Muscle layer of duodenum (tissue), 2 donors: ENCODE results near the gene NDNF.
A peak's percentile ranks its signal among the peaks of the same experiment; 100 is the strongest.

Experiments used
- H3K27ac ChIP-seq: one replicate; pipeline ENCODE4 v1.7.0; 2013; ENCODE audit warnings: mild to moderate bottlenecking, low read length
- H3K27me3 ChIP-seq: one replicate; pipeline ENCODE4 v1.7.0; 2013; ENCODE audit warnings: low read depth, mild to moderate bottlenecking, control low read depth, low read length
- H3K36me3 ChIP-seq, 2 donors: one replicate each; pipeline ENCODE4 v1.7.0; 2013; ENCODE audit warnings: low read length in 2 of 2, control low read depth in 1 of 2, mild to moderate bottlenecking in 1 of 2; ENCODE audit not compliant: insufficient read depth in 2 of 2, control insufficient read depth in 1 of 2
- H3K4me1 ChIP-seq, 2 donors: one replicate each; pipeline ENCODE4 v1.7.0; 2013; ENCODE audit warnings: low read length in 2 of 2, mild to moderate bottlenecking in 2 of 2, control low read depth in 1 of 2, moderate library complexity in 1 of 2; ENCODE audit not compliant: insufficient read depth in 2 of 2, control insufficient read depth in 1 of 2
- H3K4me3 ChIP-seq, 2 donors: one replicate each; pipeline ENCODE4 v1.7.0; 2013; ENCODE audit warnings: low read length in 2 of 2, low read depth in 1 of 2, mild to moderate bottlenecking in 1 of 2
- H3K9me3 ChIP-seq, 2 donors: one replicate each; pipeline ENCODE4 v1.7.0; 2013; ENCODE audit warnings: low read length in 2 of 2, control low read depth in 1 of 2, mild to moderate bottlenecking in 1 of 2; ENCODE audit not compliant: control insufficient read depth in 1 of 2
- donor health status: healthy.

NDNF gene

GRCh38 chr4:121094297-121094966, 22.1 kb upstream of the NDNF start:
- Histone ChIP-seq H3K4me1 (no peaks in the 10 kb centered on the region), H3K9me3 (no peaks in the 10 kb centered on the region), H3K27me3 (no peaks in the 10 kb centered on the region), H3K27ac (no peak overlapping the region), H3K36me3 (no peaks in the 10 kb centered on the region), H3K4me3 (no peak overlapping the region)

GRCh38 chr4:121093261-121093660, 20.9 kb upstream of the NDNF start:
- Histone ChIP-seq H3K4me1 (no peaks in the 10 kb centered on the region), H3K4me3 (no peak overlapping the region), H3K9me3 (no peaks in the 10 kb centered on the region), H3K36me3 (no peaks in the 10 kb centered on the region), H3K27me3 (no peaks in the 10 kb centered on the region), H3K27ac (no peak overlapping the region)

GRCh38 chr4:121091941-121092340, 19.6 kb upstream of the NDNF start:
- no peak overlapping the region for H3K4me3 ChIP-seq
- no peaks in the 10 kb centered on the region for H3K9me3 ChIP-seq
- H3K36me3 ChIP-seq = no peaks in the 10 kb centered on the region
- no peaks in the 10 kb centered on the region for H3K27me3 ChIP-seq
- H3K4me1 ChIP-seq = no peaks in the 10 kb centered on the region
- no peak overlapping the region for H3K27ac ChIP-seq

GRCh38 chr4:121088867-121089266, 16.5 kb upstream of the NDNF start:
- Histone ChIP-seq H3K27ac (no peak overlapping the region), H3K27me3 (no peaks in the 10 kb centered on the region), H3K4me1 (no peaks in the 10 kb centered on the region), H3K9me3 (peaks cover 0 to 3% of the 10 kb centered on the region in 2 donors), H3K36me3 (no peaks in the 10 kb centered on the region), H3K4me3 (no peak overlapping the region)

GRCh38 chr4:121079376-121079775, 7.0 kb upstream of the NDNF start:
- Histone ChIP-seq H3K4me1 (no peaks in the 10 kb centered on the region), H3K27ac (no peak overlapping the region), H3K36me3 (no peaks in the 10 kb centered on the region), H3K27me3 (no peaks in the 10 kb centered on the region), H3K9me3 (no peaks in the 10 kb centered on the region), H3K4me3 (no peak overlapping the region)

GRCh38 chr4:121077496-121077895, 5.2 kb upstream of the NDNF start:
- no peaks in the 10 kb centered on the region for H3K27me3 ChIP-seq
- no peak overlapping the region for H3K27ac ChIP-seq
- H3K4me1 ChIP-seq = no peaks in the 10 kb centered on the region
- no peaks in the 10 kb centered on the region for H3K36me3 ChIP-seq
- no peak overlapping the region for H3K4me3 ChIP-seq
- no peaks in the 10 kb centered on the region for H3K9me3 ChIP-seq

GRCh38 chr4:121076416-121076815, 4.1 kb upstream of the NDNF start:
- H3K4me3 ChIP-seq = no peak overlapping the region
- no peak overlapping the region for H3K27ac ChIP-seq
- H3K27me3 ChIP-seq = no peaks in the 10 kb centered on the region
- H3K36me3 ChIP-seq = no peaks in the 10 kb centered on the region
- no peaks in the 10 kb centered on the region for H3K9me3 ChIP-seq
- H3K4me1 ChIP-seq = no peaks in the 10 kb centered on the region

GRCh38 chr4:121073672-121074381, 1.5 kb upstream of the NDNF start:
- Histone ChIP-seq H3K36me3 (no peaks in the 10 kb centered on the region), H3K27ac (no peak overlapping the region), H3K4me3 (no peak overlapping the region), H3K9me3 (no peaks in the 10 kb centered on the region), H3K4me1 (peaks cover 0 to 3% of the 10 kb centered on the region in 2 donors), H3K27me3 (peaks cover 7% of the 10 kb centered on the region)

- Histone ChIP-seq H3K36me3 (no peaks in the 10 kb centered on the region), H3K9me3 (no peaks in the 10 kb centered on the region), H3K27me3 (peaks cover 7% of the 10 kb centered on the region), H3K4me3 (peak overlapping the region; percentile 62 to 87), H3K27ac (no peak overlapping the region), H3K4me1 (peaks cover 0 to 3% of the 10 kb centered on the region in 2 donors)
Measured at GRCh38 chr4:121073004-121073435, 685 bp upstream of the NDNF start.

- peaks cover 0 to 3% of the 10 kb centered on the region in 2 donors for H3K4me1 ChIP-seq
- H3K9me3 ChIP-seq = no peaks in the 10 kb centered on the region
- peaks cover 7% of the 10 kb centered on the region for H3K27me3 ChIP-seq
- H3K36me3 ChIP-seq = no peaks in the 10 kb centered on the region
- H3K27ac ChIP-seq = no peak overlapping the region
- H3K4me3 ChIP-seq = peak overlapping the region; percentile 65 to 87
Measured at GRCh38 chr4:121071640-121072223, 603 bp downstream of the NDNF start.

GRCh38 chr4:121070696-121071639, 1.4 kb downstream of the NDNF start:
- Histone ChIP-seq H3K4me3 (peak overlapping the region; percentile 65 to 87), H3K36me3 (no peaks in the 10 kb centered on the region)

More at GRCh38 chr4:121070696-121071639, 1.4 kb downstream of the NDNF start:
- peaks cover 0 to 3% of the 10 kb centered on the region in 2 donors for H3K4me1 ChIP-seq
- H3K27me3 ChIP-seq = peaks cover 7% of the 10 kb centered on the region
- no peak overlapping the region for H3K27ac ChIP-seq
- H3K9me3 ChIP-seq = no peaks in the 10 kb centered on the region
